GM18519 (cell line): Measurements from ENCODE around the gene NOL6.
"Not testable (repeated sequence)": the region's sequence is repeated elsewhere in the genome, so short reads cannot be mapped to it uniquely, and the experiment has no call there.

Experiments used
- ATAC-seq: cut with Tn5 transposase; IDR thresholded peaks from one replicate; pipeline ENCODE4 v1.9.1; 2021; ENCODE audit warnings: mild to moderate bottlenecking, moderate library complexity; ENCODE audit not compliant: unreplicated experiment, low FRiP score

Gene NOL6

GRCh38 chr9:33472171-33472880, 1.4 kb downstream of the NOL6 start:
- no peak for ATAC-seq

GRCh38 chr9:33471361-33471760, 2.4 kb downstream of the NOL6 start:
- no peak for ATAC-seq

DNA sequence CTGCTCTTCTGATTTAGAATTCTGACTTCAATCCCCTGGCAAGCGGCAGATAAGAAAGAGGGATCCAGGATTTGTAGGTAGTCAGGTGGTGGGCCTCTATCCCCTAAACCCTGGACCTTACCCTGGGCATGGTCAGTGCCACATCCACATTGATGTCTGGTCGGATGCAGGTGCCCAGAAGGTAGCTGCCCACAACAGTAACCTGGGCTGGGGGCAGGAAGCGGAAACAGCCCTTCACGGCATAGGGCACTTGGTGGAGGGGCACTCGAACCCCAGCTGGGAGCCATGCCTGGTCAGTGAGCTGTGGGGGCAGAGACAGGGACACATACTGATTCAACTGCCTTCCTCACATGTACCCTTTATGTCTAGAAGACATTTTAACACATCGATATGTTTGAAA, 3.8 kb downstream of the NOL6 start:
- ATAC-seq: no peak

- no peak for ATAC-seq
Observed at GRCh38 chr9:33468797-33469621, 4.7 kb downstream of the NOL6 start.

DNA sequence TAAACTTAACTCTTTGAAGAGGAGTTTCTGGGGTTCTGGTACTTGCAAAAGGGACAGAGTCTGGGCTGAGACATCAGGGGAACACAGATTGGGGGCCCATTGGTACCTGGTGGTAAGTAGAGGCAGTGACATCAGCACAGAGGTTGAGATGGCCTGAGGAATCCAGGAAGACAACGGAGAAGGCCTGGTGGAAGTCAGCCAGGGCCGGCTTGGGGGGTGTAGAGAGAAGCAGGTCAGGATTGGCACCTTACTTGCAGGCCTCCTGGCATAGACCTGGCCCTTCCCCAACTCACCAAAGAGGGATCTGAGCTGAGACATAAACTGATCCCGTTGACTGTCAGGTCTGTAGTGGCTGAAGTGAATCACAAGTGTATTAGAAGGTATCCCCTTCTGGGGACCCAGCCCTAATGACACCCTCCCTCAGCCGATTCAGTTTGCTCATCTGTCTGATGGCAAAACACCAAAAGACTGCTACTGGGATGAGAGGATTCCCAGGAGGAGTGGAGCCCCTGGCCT, 5.5 kb downstream of the NOL6 start:
- ATAC-seq: no peak

DNA sequence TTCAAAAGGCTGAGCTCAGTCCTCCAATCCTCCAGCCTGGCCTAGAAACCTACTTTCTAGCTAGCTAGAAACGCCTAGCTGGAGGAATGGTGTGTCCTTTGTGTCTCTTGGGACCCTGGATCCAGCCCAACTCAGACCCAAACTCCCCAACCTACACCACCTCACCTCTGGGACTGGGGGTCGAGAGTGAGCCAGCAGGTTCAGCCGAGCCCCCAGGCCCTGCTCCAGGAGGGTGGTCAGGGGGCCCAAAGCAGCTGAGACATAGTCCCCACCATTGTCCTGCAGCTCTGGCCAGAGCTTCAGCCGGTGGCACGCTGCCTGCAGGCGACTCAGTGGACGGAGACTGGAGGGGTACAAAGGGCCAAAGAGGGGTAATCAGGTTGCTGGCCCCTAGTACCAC, 6.2 kb downstream of the NOL6 start:
- ATAC-seq: no peak

- ATAC-seq: no peak
Observed at GRCh38 chr9:33466565-33467495, 6.9 kb downstream of the NOL6 start.

DNA sequence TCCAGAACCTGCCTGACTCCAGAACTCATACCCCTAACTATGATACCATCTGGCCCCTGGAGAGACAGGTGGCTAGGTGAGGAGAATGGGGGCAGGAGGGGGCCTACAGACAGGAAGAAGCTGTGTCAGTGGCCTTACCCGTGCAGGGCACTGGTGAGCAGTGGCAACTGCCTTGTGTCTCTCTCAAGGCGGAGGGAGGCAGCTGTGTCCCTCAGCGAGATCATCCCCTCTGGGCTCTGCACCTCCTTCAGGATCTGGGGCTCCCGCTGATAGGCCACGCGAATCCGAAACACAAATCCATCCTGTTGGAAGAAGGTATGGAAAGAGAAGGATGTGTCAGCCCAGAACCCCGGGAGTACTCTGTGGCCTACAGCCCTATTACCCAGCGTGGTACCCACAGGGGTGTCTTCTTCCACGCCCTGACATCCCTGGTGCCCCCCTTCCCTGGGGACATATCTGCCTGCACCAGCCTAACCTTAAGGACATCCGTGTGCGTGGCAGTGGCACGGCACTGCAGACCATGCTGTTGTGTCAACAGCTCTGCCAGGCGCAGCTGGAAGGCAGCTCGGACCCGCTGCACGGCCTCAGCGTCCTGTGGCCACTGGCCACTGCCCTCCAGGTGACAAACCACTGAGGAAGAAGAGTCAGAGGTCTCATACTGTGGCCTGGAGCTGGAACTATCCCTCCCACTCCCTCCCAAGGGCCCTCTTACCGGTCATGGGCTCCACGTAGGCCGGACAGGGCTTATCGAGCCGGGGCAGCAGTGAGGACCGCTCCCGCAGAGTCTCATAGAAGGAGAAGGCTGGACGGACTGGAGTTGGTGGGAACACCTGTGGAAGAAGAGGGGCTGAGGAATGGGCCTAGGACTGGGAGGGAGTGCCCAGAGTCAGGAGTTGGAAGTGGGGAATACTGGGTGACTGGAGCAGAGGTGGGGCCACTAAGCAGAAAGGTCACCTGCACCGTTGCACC, 7.8 kb downstream of the NOL6 start:
- no peak for ATAC-seq

DNA sequence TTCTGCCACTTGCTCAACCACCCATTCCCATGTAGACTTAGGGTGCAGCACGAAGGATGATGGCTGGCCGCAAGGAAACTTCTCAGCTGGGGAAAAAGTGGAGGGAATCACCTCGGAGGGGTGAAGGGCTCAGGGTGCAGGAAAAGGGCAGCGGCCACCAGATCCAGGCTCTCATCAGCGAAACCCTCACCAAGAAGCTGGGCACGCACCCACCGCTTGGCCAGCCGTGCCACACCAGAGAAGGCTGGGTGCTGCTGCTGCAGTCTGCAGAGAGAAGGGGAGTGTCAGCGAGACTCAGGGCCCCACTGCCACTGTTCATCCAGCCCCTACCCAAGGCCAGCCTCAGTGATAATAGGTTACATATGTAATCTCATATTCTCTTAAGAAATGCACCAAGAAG, 8.6 kb downstream of the NOL6 start:
- no peak for ATAC-seq

GRCh38 chr9:33464045-33464636, 9.6 kb downstream of the NOL6 start:
- no peak for ATAC-seq

DNA sequence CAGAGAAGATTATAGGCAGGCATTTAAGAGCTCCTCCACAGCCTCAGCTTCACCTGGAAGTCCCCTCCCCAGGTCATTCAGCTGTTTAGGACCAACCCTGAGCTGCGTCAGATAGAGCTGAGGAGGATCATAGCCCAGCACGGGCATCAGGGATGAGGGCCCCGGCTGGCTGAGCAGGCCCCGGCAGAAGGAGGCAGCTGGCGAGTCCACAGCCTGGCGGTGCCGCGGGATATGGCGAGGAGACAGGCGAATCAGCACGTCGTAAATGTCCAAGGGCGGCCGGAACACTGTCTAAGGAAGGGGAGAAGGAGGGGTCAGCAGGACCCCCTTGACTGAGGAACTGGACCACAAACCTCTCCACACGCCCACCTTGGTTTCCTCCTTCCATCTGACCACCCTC, 10.6 kb downstream of the NOL6 start:
- ATAC-seq: no peak

DNA sequence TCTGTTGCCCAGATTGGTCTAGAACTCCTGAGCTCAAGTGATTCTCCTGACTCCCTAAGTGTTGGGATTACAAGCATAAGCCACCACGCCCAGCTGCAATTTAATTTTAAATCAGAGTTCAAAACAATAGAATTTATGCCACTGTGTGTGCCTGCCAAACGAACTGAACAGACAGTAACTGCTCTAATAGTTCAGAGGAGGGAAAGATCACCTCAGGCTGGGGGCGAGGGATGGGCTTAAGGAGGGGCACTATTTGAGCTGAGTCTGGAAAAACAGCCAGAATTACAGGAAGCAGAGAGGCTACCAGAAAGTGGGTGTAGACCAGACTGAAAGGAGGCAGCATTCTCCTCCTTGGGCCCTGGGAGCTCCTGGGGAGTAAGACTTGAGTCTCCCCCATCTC, 12.2 kb downstream of the NOL6 start:
- ATAC-seq: no peak

GRCh38 chr9:33460854-33461253, 12.9 kb downstream of the NOL6 start:
- no peak for ATAC-seq

- ATAC-seq: no peak
Observed at GRCh38 chr9:33459115-33459514, 14.6 kb downstream of the NOL6 start.

- no peak for ATAC-seq
Observed at GRCh38 chr9:33458444-33458843, 15.3 kb downstream of the NOL6 start.

DNA sequence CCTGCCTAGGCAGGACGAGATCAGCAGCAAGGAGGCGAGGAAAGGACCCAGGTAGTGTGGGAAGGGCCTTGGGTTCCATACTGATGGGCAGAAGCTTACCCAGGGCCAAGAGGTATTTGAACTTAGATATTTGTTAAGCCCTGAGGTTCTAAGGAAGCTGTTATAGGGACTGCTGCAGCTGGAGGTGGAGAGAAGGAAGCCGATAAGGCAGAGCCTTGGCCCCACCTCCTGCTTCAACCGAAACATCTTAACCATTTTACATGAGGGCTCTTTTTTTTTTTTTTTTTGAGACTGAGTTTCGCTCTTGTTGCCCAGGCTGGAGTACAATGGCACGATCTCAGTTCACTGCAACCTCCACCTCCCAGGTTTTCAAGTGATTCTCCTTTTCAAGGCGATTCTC, 17.8 kb downstream of the NOL6 start:
- no peak for ATAC-seq

GRCh38 chr9:33455456-33455855, 18.3 kb downstream of the NOL6 start:
- not testable (repeated sequence) for ATAC-seq

DNA sequence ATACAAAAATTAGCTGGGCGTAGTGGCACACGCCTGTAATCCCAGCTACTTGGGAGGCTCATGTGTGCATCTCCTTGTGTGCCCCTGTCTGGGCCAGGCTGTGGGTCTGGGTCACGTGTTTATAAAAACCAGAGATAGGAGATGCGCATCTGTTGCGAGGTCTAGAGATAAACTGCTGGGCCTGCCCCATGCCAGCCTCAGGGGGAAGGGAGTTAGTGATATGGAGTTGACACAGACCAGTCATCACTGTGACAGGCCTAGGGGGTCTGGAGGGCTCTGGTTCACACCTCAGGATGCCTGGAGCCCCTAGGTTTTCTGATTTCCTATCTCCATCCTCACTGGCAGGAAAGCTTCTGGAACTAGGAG, 19.1 kb downstream of the NOL6 start:
- not testable (repeated sequence) for ATAC-seq

GRCh38 chr9:33453999-33454660, 19.6 kb downstream of the NOL6 start:
- no peak for ATAC-seq
